Tibial artery (tissue), 4 donors: Measurements from ENCODE around the gene SEC61A1.

Experiments
- DNase-seq, 2 donors: peaks; one replicate each; pipeline ENCODE4 v3.0.0-alpha.2; 2019
- H3K27ac ChIP-seq, 2 donors: fragments of 200-600 bp; sonication (generic) in 1 of 2; 1 replicate in 1 of 2; 2 replicates in 1 of 2; pipeline ENCODE4 v1.5.1; 2018 to 2019; ENCODE audit warnings: mild to moderate bottlenecking in 1 of 2
- H3K27me3 ChIP-seq, 2 donors: fragments of 200-600 bp; sonication (generic) in 1 of 2; one replicate each; pipeline versions ENCODE4 v1.5.1 to v1.6.0; 2016 to 2019
- H3K36me3 ChIP-seq, 3 donors: fragments of 200-600 bp; sonication (generic) in 2 of 3; one replicate each; pipeline ENCODE4 v1.5.1; 2016 to 2019; ENCODE audit warnings: mild to moderate bottlenecking in 2 of 3
- H3K4me1 ChIP-seq, 4 donors: fragments of 200-600 bp; sonication (generic) in 2 of 4; 1 replicate in 3 of 4; 2 replicates in 1 of 4; pipeline ENCODE4 v1.5.1; 2016 to 2019
- H3K4me3 ChIP-seq, 2 donors: fragments of 200-600 bp; sonication (generic) in 1 of 2; 1 replicate in 1 of 2; 2 replicates in 1 of 2; pipeline ENCODE4 v1.5.1; 2018 to 2019; ENCODE audit warnings: mild to moderate bottlenecking in 2 of 2
- H3K9me3 ChIP-seq, 3 donors: fragments of 200-600 bp; sonication (generic) in 1 of 3; one replicate each; pipeline ENCODE4 v1.5.1; 2016 to 2019
- intact Hi-C: fragments of 100-400 bp; cut with DNase I; formaldehyde crosslinking; loops from one replicate; pipeline ENCODE4 v1.15.0; 2023; ENCODE audit warnings: low total_unique reads
- TF ChIP-seq, protein P1 (sequence below), 2 experiments: fragments of 200-600 bp in 1 of 2; fragments of 450-650 bp in 1 of 2; IDR thresholded peaks; one replicate each; pipeline ENCODE4 v1.5.1; 2017 to 2019; ENCODE audit warnings: antibody characterized with exemption in 2 of 2, mild to moderate bottlenecking in 1 of 2, moderate library complexity in 1 of 2

Gene SEC61A1

DNA sequence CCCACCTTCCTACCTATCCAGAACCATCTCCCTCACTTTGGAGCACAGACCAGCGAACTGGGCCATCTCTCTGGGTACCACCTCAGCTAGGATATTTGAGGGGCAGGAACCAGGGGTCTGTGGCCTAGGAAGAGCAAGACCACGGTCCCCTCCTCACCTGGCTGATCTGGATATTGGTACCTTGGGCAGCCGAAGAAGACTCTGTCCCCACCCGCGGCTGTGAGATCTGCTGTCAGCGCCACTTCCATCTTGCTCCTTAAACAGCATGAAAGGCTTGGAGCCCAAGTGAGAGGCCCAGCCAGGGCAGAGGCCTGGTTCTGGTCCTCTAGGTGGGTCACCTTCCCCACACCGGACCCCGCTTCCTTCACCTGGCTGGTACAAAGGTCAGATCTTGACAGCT lies 26.6 kb downstream of the SEC61A1 start:
- no peak for DNase-seq

DNA sequence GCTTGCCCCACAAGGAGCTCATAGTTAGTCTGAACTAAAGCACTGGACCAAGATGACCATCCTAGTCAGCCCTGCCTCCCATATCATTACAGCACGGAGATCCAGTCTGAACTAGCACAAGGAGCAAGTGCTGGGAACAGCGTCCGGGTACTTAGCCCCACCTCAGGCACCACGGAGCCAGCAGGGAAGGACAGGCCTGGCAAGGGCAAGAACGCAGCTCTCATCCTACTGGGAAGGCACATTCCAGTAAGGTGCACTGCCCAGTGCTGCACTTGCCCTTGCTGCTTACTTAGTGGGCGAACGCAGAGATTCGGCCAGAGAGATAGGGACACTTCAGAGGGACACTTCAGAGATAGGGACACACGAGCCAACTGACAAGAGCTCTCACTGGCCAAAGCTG lies 27.6 kb downstream of the SEC61A1 start:
- Histone ChIP-seq H3K9me3 (no peaks in the 10 kb centered on the region), H3K36me3 (peaks cover 0 to 42% (median 7%) of the 10 kb centered on the region in 3 donors), H3K4me3 (no peak overlapping the region), H3K27me3 (no peaks in the 10 kb centered on the region), H3K27ac (no peak overlapping the region), H3K4me1 (peaks cover 0 to 34% (median 26%) of the 10 kb centered on the region in 4 donors)
- TF ChIP-seq, protein P1, sequence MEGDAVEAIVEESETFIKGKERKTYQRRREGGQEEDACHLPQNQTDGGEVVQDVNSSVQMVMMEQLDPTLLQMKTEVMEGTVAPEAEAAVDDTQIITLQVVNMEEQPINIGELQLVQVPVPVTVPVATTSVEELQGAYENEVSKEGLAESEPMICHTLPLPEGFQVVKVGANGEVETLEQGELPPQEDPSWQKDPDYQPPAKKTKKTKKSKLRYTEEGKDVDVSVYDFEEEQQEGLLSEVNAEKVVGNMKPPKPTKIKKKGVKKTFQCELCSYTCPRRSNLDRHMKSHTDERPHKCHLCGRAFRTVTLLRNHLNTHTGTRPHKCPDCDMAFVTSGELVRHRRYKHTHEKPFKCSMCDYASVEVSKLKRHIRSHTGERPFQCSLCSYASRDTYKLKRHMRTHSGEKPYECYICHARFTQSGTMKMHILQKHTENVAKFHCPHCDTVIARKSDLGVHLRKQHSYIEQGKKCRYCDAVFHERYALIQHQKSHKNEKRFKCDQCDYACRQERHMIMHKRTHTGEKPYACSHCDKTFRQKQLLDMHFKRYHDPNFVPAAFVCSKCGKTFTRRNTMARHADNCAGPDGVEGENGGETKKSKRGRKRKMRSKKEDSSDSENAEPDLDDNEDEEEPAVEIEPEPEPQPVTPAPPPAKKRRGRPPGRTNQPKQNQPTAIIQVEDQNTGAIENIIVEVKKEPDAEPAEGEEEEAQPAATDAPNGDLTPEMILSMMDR (IDR thresholded peaks at IDR 0.05): no peak
- intact Hi-C loops: loop anchor here (5.0 to 10.0 kb wide), 4 partner anchors 45 to 525 kb away; partner anchors contain the start of gene RUVBL1
- DNase-seq: no peak

More for the DNA sequence above, 26.6 kb downstream of the SEC61A1 start:
- no peaks in the 10 kb centered on the region for H3K27me3 ChIP-seq
- TF ChIP-seq, protein P1 (IDR thresholded peaks at IDR 0.05): no peak
- intact Hi-C loops: loop anchor here (5.0 to 10.0 kb wide), 4 partner anchors 46 to 526 kb away; partner anchors contain the start of gene RUVBL1
- no peaks in the 10 kb centered on the region for H3K9me3 ChIP-seq
- no peak overlapping the region for H3K4me3 ChIP-seq
- H3K27ac ChIP-seq: no peak overlapping the region
- H3K36me3 ChIP-seq: peaks cover 0 to 42% (median 7%) of the 10 kb centered on the region in 3 donors
- peaks cover 0 to 26% (median 19%) of the 10 kb centered on the region in 4 donors for H3K4me1 ChIP-seq

DNA sequence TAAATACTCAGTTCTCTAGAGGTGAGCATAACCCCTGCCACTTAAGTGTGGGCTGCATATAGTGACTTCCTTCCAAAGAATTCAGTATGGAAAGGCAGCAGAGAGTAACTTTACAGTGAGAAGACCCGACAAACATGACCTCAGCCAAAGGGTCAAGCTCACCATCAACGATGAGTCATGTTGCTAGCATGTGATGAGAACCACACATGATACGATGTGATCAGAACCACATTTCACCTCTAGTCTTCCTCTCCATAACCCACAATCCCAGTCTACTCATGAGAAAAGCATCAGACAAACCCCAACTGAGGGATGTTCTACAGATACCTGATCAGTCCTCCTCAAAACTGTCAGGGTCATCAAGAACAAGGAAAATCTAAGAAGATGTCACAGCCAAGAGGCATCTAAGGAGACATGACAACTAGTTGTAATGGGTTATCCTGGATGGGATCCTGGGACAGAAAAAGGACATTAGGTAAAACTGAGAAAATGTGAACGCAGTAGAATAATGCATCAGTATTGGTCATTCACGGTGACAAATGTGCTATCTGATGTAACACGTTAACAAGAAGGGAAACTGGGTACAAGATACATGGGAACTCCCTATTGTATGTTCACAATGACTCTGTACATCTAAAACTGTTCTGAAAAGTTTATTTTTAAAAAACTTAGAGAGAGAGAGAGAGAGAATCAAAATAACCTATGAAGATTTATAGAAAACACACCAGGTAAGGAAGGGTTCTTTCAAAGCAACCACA lies 28.3 kb downstream of the SEC61A1 start:
- intact Hi-C loops: no loop called here
- DNase-seq: no peak
- Histone ChIP-seq H3K36me3 (peaks cover 0 to 42% (median 7%) of the 10 kb centered on the region in 3 donors), H3K27me3 (no peaks in the 10 kb centered on the region), H3K27ac (no peak overlapping the region), H3K9me3 (no peaks in the 10 kb centered on the region), H3K4me1 (peaks cover 0 to 30% (median 23%) of the 10 kb centered on the region in 4 donors), H3K4me3 (no peak overlapping the region)
- TF ChIP-seq, protein P1 (IDR thresholded peaks at IDR 0.05): no peak

DNA sequence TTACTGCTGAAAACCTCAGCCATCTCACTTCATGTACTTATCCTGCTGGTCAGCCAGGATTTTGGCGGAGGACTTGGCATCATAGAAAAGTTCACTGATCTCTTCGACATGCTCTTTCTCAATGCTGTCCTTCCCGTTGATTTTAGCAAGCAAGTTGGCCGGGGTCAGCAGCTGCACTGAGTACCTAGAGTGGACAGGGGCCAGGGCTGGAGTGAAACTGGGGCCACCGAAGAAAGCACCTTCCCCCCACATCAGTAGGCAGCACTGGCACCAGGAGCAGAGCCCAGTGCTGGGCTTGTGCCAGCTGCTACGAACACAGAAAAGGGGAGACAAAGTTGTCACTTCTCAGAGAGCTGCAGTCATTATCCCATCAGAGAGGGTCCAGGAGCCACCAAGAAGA lies 29.0 kb downstream of the SEC61A1 start:
- Histone ChIP-seq H3K4me3 (no peak overlapping the region), H3K27ac (no peak overlapping the region), H3K9me3 (no peaks in the 10 kb centered on the region), H3K27me3 (no peaks in the 10 kb centered on the region), H3K4me1 (peaks cover 0 to 25% (median 17%) of the 10 kb centered on the region in 4 donors), H3K36me3 (peaks cover 0 to 46% (median 12%) of the 10 kb centered on the region in 3 donors)
- TF ChIP-seq, protein P1 (IDR thresholded peaks at IDR 0.05): no peak
- DNase-seq: no peak
- intact Hi-C loops: no loop called here

DNA sequence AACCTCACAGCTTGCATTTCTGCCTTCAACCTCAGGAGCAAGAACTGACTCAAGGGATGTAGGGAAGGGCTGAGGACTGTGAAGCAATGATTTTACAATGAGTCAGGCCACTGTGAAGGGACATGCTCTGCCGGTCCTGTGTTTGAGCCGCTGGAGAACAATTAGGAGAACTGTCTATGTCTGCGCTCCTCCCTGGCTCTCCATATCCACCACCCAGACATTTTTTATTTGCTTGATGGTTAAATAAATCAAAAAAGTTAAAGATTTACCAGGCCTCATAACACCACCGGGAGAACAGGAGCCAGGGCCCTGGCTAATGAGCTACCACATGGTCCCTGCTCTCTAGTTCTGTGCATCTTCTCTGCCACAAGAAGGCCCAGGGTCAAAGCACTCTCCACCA lies 29.6 kb downstream of the SEC61A1 start:
- Histone ChIP-seq H3K4me3 (no peak overlapping the region), H3K27me3 (no peaks in the 10 kb centered on the region), H3K36me3 (peaks cover 0 to 53% (median 18%) of the 10 kb centered on the region in 3 donors), H3K27ac (no peak overlapping the region), H3K9me3 (no peaks in the 10 kb centered on the region), H3K4me1 (peaks cover 0 to 19% (median 12%) of the 10 kb centered on the region in 4 donors)
- intact Hi-C loops: no loop called here
- DNase-seq: no peak
- TF ChIP-seq, protein P1 (IDR thresholded peaks at IDR 0.05): no peak
